GM18909 (cell line): ENCODE results near the gene SLX9.

ENCODE experiments used
- ATAC-seq: cut with Tn5 transposase; IDR thresholded peaks from one replicate; pipeline ENCODE4 v1.9.1; 2021; ENCODE audit warnings: mild to moderate bottlenecking; ENCODE audit not compliant: unreplicated experiment, poor library complexity

SLX9 gene, protein sequence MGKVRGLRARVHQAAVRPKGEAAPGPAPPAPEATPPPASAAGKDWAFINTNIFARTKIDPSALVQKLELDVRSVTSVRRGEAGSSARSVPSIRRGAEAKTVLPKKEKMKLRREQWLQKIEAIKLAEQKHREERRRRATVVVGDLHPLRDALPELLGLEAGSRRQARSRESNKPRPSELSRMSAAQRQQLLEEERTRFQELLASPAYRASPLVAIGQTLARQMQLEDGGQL

DNA sequence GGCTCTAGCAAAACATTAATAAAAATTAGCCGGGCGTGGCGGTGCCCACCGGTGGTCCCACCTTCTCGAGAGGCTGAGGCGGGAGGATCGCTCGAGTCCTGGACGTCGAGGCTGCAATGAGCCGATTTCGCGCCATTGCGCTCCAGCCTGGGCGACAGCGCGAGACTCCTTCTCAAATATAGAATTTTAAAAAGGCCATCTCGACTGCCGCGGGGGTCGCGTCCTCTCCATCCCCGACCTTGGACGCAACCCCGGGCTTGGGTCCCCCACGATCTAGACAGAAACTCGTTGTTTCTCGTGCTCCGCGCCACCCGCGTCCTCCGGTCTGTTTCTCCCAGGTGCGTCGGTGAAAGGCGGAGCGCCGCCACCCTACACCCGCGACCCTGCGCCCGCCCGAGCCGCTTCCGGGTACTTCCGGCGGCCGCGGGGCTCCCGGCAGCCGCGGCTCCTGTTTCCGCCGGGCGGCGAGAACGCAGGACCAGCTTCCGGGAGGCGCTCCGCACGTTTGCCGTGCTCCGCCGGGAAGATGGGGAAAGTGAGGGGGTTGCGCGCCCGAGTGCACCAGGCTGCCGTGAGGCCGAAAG lies at the start of gene SLX9:
TSS of gene SLX9 (plus strand) at position 498 of the 584 bp plus-strand sequence. CDS start at position 527, 29 bp downstream.
- peak; percentile 80 for ATAC-seq

DNA sequence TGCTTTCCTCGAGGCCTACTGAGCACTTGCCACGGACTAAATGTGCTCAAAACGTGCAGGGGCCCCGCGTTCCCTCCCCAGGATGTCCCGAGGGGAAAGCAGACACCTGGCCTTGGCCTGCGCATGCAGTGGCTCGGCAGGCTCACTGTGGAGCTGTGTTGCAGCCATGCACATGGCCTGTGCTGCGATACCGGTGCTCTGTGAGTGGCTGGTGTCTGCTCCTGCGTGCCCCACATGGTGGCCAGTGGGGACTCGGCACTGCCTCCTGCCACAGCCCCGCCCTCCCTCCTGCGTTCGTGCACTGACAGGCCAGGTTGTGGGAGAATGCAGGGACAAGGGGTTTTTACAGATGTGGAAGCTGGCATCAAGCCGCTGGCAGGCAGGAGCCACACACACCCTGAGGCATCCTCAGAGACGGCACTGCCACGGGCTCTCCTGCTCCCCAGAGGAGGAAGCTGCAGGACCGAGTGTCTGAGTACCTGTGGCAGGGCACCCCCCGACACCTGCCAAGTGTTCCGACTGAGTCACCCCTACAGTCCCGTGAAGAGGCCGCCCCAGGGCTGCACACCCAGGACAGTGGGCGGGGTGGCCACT lies 49.4 kb upstream of the SLX9 start:
- no peak for ATAC-seq

DNA sequence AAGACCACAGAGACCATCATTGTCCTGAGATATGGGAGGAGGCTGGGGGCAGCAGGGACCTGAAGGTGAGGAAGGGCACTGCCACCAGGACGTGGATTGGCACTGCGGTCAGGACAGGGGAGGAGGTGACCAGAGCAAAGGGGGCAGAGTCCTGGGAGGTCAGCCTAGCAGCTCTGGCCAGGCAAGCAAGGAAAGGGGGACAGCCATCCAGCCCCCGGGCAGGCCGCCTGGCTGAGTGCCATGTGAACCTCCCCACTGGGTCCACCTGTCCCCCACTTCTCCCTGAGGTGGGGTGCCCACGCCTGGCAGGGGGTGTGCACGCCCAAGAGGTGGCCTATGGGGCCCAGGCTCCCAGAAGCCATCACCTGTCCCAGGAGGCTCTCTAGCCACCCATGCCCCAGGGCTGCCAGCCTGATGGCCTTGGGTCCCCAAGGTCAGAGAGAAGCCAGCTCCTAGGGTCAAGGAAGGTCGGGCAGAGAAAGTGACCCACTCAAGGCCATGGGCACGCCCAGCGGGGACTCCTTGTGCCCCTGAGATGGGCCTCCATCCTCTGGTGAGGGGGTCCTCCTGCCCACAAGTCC lies 48.8 kb upstream of the SLX9 start:
- ATAC-seq, result no peak

DNA sequence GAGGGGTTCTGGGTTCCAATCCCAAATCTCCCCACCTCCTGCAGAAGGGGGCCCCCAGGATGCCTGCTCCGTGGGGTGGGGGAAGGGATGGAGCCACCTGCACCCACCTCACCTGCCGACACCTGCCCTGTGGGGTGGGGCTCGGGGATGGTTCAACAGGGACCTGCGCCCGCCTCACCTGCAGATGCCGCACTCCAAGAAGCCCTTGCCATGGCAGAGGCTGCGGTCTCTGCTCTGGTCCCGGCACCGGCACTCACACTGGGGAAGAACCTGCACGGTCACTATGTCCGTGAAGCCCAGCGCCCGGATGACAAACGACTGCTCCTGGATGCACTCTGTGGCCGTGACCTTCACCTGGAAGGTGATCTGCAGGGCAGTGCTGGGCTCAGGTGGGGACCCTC lies 48.2 kb upstream of the SLX9 start:
- ATAC-seq, result no peak

DNA sequence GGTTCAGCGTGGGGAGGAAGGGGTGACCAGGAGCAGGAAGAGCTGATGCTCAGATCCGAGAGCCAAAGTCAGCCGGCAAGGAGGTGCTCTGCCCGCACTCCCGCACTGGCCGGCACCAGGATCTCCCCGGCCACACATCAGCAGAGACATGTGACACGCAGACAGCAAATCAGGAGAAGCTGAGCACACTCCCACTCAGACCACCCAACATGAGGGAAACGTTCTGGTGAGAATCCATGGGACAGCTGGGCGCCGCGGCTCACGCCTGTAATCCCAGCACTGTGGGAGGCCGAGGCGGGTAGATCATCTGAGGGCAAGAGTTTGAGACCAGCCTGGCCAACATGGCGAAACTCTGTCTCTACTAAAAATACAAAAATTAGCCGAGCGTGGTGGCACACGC lies 47.7 kb upstream of the SLX9 start:
- no peak for ATAC-seq

DNA sequence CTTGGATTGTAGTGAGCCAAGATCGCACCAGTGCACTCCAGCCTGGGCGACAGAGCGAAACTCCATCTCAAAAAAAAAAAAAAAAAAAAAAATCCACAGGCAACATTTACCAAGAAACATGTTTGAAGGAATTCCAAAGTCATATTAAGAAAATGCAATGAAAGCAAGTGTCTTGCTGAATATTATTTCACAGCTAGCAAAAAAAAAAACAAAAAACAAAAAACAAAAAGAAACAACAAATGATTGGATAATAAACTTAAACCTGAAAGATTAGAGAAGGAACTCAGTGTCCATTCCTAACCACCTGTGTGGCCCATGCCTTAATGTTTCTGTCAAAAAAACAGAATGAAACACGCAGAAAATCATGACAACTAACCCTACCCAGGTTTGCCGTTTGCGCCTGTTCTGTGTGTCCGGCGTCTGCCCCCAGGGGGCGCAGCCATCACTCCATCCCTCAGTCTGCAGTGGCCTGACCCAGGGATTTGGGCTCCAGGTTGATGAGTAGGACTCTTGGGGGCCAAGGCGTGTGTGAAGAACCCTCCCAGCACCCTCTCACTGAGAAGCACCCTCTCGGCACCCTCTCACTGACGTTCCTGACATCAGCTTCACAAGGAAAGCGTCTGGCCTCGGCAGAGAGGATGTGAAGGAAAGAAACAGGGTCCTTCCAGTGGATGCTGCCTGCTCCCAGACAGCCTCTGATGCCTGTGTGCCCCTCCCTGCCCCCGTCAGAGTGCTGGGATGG lies 47.1 kb upstream of the SLX9 start:
- no peak for ATAC-seq

DNA sequence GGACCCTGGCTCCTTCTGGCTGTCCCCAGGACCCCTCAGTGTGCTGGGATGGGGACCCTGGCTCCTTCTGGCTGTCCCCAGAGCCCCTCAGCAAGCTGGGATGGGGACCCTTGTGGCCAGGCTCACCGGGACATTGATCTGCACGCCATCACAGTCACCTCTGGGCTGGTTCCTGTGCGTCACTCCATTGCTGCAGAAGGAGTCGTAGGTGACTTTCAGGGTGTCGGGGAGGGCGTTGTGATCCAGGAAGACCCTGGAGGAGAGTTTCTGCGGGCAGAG lies 46.6 kb upstream of the SLX9 start:
- ATAC-seq, result no peak

DNA sequence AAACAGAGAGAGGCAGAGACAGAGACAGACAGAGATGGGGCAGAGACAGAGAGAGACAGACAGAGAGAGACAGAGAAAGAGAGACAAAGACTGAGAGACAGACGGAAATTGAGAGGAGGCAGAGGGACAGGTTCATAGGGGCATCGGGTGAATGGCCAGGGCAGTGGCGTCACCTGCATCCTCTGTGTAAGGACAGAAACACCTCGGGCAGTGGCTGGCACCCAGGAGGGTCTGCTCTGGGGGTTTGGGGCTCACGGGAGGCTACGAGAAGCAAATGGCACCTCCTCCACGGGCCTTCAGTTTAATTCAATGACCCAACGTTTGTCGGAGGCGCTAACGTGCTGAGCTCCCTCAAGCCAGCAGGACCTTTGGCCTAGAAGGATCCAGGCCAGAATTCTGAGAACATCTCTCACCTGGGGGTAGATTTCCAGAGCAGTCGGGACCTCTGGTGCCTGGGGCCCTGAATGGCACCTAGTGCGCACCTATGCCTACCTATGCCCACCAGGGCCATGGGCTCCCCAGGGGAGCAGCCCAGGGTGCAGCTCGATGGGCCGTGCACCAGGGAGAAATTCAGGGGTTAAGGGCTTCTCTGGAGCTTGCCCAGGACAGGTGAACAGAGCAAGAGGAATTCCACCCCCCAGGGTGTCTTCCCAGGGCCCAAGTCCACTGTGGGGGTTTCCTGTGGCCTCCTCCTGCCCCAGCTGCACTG lies 45.7 kb upstream of the SLX9 start:
- no peak for ATAC-seq

DNA sequence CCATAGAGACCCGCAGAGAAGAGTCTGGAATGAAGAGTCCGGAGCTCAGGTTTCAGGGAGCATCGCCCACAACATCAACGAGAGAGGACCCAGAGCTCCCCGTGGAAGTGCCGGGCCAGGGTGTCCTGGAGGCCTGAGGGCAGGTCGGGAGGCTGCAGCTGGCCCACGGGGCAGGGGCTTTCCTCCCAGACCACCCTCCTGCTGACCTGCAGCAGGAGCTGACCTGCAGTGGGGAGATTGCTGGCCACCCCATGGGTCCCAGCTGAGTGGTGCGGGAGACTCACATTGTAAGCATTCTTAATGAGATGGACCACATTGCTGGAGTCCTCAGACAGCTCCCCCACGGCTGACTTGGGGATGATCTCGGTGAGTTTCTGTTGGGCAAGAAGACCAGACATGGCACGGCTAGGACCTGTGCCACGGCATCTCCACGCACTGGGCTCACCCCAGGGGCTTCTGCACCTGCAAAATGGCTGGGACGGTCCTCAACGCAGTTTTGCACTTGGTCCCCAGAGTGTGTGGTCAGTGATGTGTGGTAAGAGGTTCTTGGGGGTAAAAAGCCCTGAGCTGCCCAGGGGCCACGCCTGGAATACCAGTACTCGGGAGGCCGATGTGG lies 45.0 kb upstream of the SLX9 start:
- ATAC-seq, result no peak

DNA sequence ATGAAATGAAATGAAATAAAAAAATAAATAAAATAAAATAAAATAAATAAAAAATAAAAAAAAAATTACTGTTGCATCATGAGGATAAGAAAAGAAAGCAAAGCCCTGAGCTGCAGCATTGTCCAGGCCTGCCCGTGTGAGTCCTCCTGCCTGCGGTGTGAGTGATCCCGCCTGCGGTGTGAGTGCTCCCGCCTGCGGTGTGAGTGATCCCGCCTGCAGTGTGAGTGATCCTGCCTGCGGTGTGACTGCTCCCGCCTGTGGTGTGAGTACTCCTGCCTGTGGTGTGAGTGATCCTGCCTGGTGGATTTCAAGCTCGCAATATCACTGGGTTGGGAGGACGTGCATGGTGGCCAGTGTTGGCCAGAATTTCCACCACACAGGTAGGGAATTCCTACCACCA lies 44.0 kb upstream of the SLX9 start:
- ATAC-seq, result no peak

DNA sequence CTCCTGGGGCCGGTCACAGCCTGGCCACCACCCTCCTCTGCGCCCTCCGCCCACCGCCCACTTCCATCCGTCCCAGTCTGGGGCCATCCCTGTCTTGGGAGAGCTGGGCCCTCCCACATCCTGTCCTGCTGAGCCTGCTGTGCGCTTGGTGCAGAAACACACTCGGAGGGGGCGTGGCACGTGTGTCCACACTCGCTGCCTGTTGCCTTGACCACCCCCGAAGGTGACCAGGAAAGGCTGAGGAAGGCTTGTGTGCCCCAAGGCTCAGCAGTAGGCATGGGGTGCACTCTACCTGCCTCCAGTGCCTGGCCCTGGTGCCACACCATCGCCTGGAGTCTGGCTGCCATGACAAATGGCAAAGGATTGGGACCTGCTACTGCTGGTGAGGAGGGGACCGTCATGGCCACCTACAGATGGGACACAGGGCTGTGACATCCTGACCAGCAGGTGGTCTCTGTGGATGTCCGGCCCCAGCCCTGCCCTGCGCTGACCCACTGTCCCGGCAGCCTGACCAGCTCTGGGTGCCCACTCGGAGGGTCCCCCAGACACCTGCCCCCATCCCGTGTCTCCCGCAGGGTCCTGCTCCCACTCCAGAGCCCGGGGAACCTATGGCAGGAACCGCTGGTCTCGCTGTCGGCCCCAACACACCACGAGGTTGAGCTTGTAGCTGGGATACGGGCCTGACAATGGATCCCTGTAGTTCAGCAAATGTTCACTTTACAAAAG lies 43.1 kb upstream of the SLX9 start:
- no peak for ATAC-seq

DNA sequence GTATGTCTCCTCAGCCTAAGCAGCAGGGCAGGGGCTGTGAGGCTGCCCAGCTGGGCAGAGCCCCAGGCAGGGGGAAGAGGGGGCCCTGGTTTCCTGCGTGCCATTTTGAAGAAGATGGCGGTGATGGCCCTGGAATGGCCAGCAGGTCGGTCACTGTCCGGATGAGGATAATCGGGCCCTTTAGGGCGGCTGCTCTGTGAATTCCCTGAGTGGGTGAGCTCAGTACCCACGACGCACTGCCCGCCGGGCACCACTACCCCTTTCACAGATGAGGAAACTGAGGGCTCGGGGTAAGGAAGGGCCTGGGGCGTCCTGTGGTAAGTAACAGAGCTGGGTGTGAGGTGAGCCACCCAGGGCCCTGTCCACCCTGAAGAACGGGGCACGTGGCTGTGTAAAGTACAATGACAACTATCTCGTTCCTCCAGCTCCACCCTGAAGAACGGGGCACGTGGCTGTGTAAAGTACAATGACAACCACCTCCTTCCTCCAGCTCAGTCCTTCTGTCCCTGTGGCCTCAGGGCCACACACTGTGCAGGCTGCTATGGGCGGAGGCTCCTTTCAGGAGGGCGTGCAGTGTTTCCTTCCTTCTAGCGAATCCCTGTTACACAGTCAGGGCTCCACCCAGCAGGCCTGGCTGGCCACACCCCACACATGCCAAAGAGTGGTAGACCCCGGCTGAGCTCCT lies 42.4 kb upstream of the SLX9 start:
- ATAC-seq, result no peak

DNA sequence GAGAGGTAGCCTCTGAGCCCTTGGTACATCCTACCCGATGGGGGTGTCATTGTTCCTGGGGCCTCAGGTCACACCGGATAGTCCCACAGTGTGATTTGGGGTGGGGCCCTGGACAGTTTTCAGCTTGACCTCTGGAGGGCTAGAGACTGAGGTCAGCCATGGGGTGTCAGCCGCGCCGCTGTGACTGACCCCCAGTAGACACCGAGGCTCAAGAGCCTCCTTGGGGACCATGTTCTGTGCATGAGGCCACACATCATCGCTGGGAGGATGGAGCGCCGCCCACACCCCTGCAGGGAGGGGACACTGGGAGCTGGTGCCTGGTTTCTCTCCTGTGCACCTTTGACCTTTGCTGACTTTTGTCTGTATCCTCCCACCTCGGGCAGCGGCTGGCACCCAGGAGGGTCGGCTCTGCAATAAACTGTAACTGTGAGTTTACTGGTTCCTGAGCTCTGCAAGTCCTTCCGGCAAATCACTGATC lies 41.8 kb upstream of the SLX9 start:
- ATAC-seq, result no peak

DNA sequence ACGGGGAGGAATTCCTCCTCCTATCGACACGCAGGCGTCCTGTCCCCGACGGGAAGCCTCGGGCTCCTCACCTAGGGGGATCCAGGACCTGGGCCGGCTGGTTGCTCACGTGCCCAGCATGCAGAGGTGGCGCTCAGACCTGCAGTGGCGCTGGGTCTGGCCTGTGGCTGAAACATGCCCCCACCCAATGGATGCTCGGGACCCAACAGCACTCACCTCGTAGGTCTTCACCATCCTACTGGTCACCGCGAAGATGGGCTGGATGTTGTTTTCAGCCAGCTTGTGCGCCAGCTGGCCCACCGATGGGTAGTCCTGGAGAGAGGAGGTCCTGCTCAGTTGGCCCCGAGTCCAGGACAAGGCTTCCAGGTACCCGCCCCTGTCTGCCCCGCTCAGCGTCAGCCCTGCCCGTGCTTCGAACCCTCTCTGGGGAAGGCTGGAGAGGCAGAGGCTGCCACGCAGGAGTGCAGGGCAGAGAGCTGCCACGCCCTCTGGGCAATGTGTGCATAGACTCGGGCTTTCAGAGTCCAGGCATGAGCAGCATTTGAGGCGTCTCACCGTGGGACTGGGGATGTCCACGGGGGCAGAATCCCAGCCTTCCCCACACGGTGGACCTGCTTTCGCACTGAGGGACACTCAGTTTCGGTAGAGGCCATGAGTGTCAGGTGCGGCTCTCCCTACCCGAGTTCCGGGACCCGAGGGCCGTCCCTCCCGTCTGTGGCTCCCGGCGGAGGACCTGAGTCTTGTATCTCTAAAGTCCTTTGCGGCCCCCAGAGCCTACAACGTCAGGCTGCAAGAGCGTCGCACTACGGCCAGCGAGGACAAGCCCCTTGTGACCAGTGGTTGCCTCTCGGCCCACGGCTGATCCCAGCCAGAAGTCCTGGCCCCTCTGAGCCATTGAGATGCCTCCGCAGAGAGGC lies 40.7 kb upstream of the SLX9 start:
- ATAC-seq, result no peak

DNA sequence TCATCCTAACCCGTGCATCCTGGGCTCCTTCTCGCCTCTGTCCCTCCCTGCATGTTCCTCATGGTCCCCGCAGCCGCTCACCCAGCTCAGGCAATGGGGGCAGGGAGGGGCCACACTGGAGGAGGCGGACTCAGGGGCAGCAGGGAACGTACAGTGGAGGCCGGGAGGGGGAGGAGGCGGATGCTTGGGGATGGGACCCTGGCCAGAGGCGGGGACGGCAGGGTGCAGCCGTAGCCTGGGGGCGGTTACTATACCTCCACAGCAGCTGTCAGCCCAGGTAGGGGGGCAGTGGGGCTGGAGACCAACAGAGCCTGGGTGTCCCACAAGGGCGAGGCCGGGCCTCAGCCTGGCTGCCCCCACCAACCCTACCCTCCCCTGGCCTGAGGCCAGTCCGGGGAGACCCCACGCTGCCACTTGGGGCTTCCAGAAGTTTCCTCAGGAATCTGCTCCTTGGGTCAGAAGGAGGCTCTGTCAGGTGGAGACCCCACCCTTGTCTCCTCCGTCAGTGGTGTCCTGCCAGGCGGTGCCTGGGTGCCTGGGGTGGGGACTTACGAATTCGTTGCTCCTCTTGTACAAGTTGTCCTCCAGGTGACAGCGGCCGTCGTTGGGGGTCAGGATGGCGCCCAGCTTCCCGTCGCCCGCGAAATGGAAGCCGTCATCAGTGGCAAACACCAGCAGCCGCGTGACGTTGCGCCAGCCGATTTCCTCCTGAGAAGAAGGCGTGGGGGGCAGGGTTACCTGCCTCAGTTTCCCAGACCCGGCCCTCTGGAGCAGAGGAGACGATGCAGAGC lies 39.9 kb upstream of the SLX9 start:
- ATAC-seq, result no peak

DNA sequence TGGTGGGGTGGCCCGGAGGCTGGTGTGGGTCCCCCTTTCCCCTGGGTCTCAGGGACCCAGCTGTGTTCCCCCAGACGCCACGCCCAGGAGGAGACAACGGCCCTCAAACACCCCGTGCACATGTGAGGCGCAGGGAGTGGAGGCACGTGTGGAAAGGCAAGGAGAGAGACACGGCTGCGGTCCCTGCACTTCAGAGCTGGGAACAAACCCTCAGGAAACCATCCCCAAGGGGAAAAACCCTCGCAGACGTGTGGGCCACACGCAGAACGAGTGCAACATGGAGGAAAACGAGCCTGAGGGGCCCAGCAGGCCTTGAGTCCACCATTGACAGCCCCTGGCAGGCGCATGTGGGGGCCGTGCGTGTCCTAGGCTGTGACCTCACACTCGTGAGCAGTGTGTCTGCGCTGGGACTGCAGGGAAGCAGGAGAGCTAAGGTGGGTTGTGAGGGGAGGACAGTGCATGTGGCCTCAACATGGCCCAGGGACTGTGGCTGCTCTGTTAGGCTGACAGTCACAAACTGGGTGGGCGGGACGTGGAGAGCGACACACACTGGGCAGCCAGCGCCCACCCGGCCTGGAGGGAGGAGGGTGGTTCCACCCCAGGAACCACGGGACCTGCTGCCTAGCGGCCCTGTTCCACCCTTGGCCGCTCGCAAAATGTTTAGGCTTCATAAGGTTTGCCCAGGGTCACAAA lies 39.1 kb upstream of the SLX9 start:
- no peak for ATAC-seq
